GM19023 (cell line): ENCODE measurements around the gene RNF10.
"Not testable (repeated sequence)": the region's sequence is repeated elsewhere in the genome, so short reads cannot be mapped to it uniquely, and the experiment has no call there.

Experiments
- ATAC-seq: cut with Tn5 transposase; IDR thresholded peaks from one replicate; pipeline ENCODE4 v1.9.1; 2021; ENCODE audit warnings: mild to moderate bottlenecking, moderate library complexity; ENCODE audit not compliant: unreplicated experiment

Gene RNF10

GRCh38 chr12:120522568-120522967, 11.6 kb upstream of the RNF10 start:
- ATAC-seq: no peak

- peak; percentile 80 for ATAC-seq
Measured at GRCh38 chr12:120528861-120529525, 5.2 kb upstream of the RNF10 start, which contains the start of gene COQ5. Gene COQ5 (minus strand): TSS chr12:120529158. CDS start chr12:120529141, 17 bp downstream.

- ATAC-seq: no peak
Measured at GRCh38 chr12:120529641-120530417, 4.3 kb upstream of the RNF10 start.

- not testable (repeated sequence) for ATAC-seq
Measured at GRCh38 chr12:120530418-120530761, 3.8 kb upstream of the RNF10 start.

- no peak for ATAC-seq
Measured at GRCh38 chr12:120532701-120533238, 1.4 kb upstream of the RNF10 start.

- peak; percentile 47 for ATAC-seq
Measured at GRCh38 chr12:120534703-120535655, 823 bp downstream of the RNF10 start.

GRCh38 chr12:120536064-120536791, 2.1 kb downstream of the RNF10 start:
- no peak for ATAC-seq

- ATAC-seq: no peak
Measured at GRCh38 chr12:120537856-120538220, 3.7 kb downstream of the RNF10 start.

GRCh38 chr12:120538281-120539156, 4.4 kb downstream of the RNF10 start:
- ATAC-seq: no peak

- ATAC-seq: no peak
Measured at GRCh38 chr12:120539303-120539702, 5.1 kb downstream of the RNF10 start.

- no peak for ATAC-seq
Measured at GRCh38 chr12:120540445-120540844, 6.3 kb downstream of the RNF10 start.

GRCh38 chr12:120542166-120542565, 8.0 kb downstream of the RNF10 start:
- no peak for ATAC-seq

- no peak for ATAC-seq
Measured at GRCh38 chr12:120544691-120545090, 10.5 kb downstream of the RNF10 start.

GRCh38 chr12:120546050-120546386, 11.9 kb downstream of the RNF10 start:
- no peak for ATAC-seq

- ATAC-seq: no peak
Measured at GRCh38 chr12:120554678-120555077, 20.5 kb downstream of the RNF10 start.

GRCh38 chr12:120557589-120557988, 23.4 kb downstream of the RNF10 start:
- ATAC-seq: no peak

GRCh38 chr12:120562906-120563305, 28.8 kb downstream of the RNF10 start:
- no peak for ATAC-seq

GRCh38 chr12:120563495-120563894, 29.3 kb downstream of the RNF10 start:
- ATAC-seq: no peak

- no peak for ATAC-seq
Measured at GRCh38 chr12:120571299-120571698, 37.1 kb downstream of the RNF10 start.

GRCh38 chr12:120573560-120573959, 39.4 kb downstream of the RNF10 start:
- ATAC-seq: no peak
